H1 (cell line): ENCODE data around the gene CADM2. TPM values are rescaled to one million over a fixed set of nuclear protein-coding genes. Genes with fewer than 3 reads are reported as not detected.

Experiments
- CTCF ChIA-PET: fragments of 300-600 bp; sonication (Branson Sonifier 250); formaldehyde crosslinking; loops from one replicate; lab custom pipeline; 2021; ENCODE audit not compliant: partially characterized antibody; lab: Charles Lee
- POLR2A ChIA-PET: fragments of 300-600 bp; sonication (Branson Sonifier 250); formaldehyde crosslinking; loops from one replicate; lab custom pipeline; 2021; ENCODE audit warnings: inconsistent platforms; ENCODE audit not compliant: partially characterized antibody; lab: Charles Lee
- DNase-seq, 2 experiments: peaks; one replicate each; pipeline versions ENCODE4 v3.0.0 to v3.0.0-alpha.2; 2010 to 2022; ENCODE audit warnings: low spot score in 2 of 2, low read depth in 1 of 2, mixed read lengths in 1 of 2
- FAIRE-seq: peaks from 2 replicates; lab custom pipeline; 2011; peaks lifted over from hg19 to GRCh38; lab: Jason Lieb, UNC
- H2AFZ ChIP-seq: 2 replicates; pipeline ENCODE4 v1.8.1; 2012; ENCODE audit warnings: low read length, inconsistent platforms
- H2AK5ac ChIP-seq: 2 replicates; pipeline ENCODE4 v1.6.1; 2013; ENCODE audit warnings: low read depth, low read length
- H2BK120ac ChIP-seq: replicated peaks from 2 replicates; pipeline ENCODE3; 2013; ENCODE audit warnings: low read depth, low read length, inconsistent platforms
- H2BK12ac ChIP-seq: 2 replicates; pipeline ENCODE4 v1.6.1; 2013; ENCODE audit warnings: low read depth, low read length
- H2BK15ac ChIP-seq: 2 replicates; pipeline ENCODE4 v1.6.1; 2013; ENCODE audit warnings: low read length
- H2BK20ac ChIP-seq: 2 replicates; pipeline ENCODE4 v1.6.1; 2013; ENCODE audit warnings: low read length
- H2BK5ac ChIP-seq: 2 replicates; pipeline ENCODE4 v1.6.1; 2013; ENCODE audit warnings: low read depth, low read length
- H3K14ac ChIP-seq: 2 replicates; pipeline ENCODE4 v1.6.1; 2013; ENCODE audit warnings: inconsistent platforms; ENCODE audit not compliant: insufficient read length
- H3K18ac ChIP-seq: 2 replicates; pipeline ENCODE4 v1.6.1; 2013; ENCODE audit warnings: low read length; ENCODE audit errors: extremely low read depth
- H3K23ac ChIP-seq: 2 replicates; pipeline ENCODE4 v1.6.1; 2013; ENCODE audit warnings: inconsistent platforms; ENCODE audit not compliant: insufficient read length
- H3K23me2 ChIP-seq: 2 replicates; pipeline ENCODE4 v1.6.1; 2013; ENCODE audit warnings: low read depth, low read length
- H3K27ac ChIP-seq: 2 replicates; pipeline ENCODE4 v1.6.1; 2011; ENCODE audit warnings: low read depth, low read length, inconsistent platforms
- H3K27me3 ChIP-seq, 4 experiments: replicated peaks in 1 of 4; 1 replicate in 1 of 4; 2 replicates in 3 of 4; pipeline versions ENCODE4 v1.6.1 to v1.8.1; 2011 to 2013; ENCODE audit warnings: low read length in 3 of 4, mild to moderate bottlenecking in 3 of 4, inconsistent platforms in 2 of 4, mixed read lengths in 2 of 4, moderate library complexity in 1 of 4; ENCODE audit not compliant: control insufficient read depth in 3 of 4, insufficient read depth in 3 of 4; ENCODE audit errors: extremely low read depth in 1 of 4
- H3K36me3 ChIP-seq, 4 experiments: 2 replicates each; pipeline versions ENCODE4 v1.6.1 to v1.8.1; 2011 to 2013; ENCODE audit warnings: mild to moderate bottlenecking in 4 of 4, low read length in 3 of 4, moderate library complexity in 2 of 4, control low read depth in 1 of 4, inconsistent platforms in 1 of 4; ENCODE audit not compliant: insufficient read depth in 4 of 4, control insufficient read depth in 2 of 4
- H3K4ac ChIP-seq: replicated peaks from 2 replicates; pipeline ENCODE3; 2013; ENCODE audit warnings: low read length, low read depth, mixed read lengths, inconsistent platforms; ENCODE audit not compliant: insufficient read length
- H3K4me1 ChIP-seq, 4 experiments: replicated peaks in 1 of 4; 1 replicate in 1 of 4; 2 replicates in 3 of 4; pipeline versions ENCODE4 v1.6.1 to v1.8.1; 2011 to 2013; ENCODE audit warnings: low read length in 3 of 4, inconsistent platforms in 2 of 4, mixed read lengths in 1 of 4; ENCODE audit not compliant: insufficient read depth in 4 of 4, control insufficient read depth in 3 of 4
- H3K4me2 ChIP-seq, 2 experiments: 2 replicates each; pipeline versions ENCODE4 v1.6.1 to v1.8.1; 2011 to 2013; ENCODE audit warnings: low read depth in 2 of 2, low read length in 2 of 2, control low read depth in 1 of 2, inconsistent platforms in 1 of 2, mild to moderate bottlenecking in 1 of 2; ENCODE audit not compliant: insufficient read depth in 1 of 2
- H3K4me3 ChIP-seq, 4 experiments: fragments of 200-600, 300-600 bp in 1 of 4; sonication (generic), shearing (Covaris generic), sonication (Bioruptor Twin) in 1 of 4; 2 replicates each; pipeline versions ENCODE4 v1.5.1 to v1.8.1; 2011 to 2016; ENCODE audit warnings: low read length in 4 of 4, low read depth in 3 of 4, control low read depth in 2 of 4, inconsistent platforms in 2 of 4, mild to moderate bottlenecking in 2 of 4, mixed read lengths in 1 of 4, moderate library complexity in 1 of 4; ENCODE audit not compliant: insufficient read depth in 2 of 4; ENCODE audit errors: extremely low read depth in 1 of 4
- H3K56ac ChIP-seq: replicated peaks from 2 replicates; pipeline ENCODE3; 2013; ENCODE audit warnings: low read depth, mild to moderate bottlenecking, mixed read lengths, low read length, inconsistent platforms; ENCODE audit not compliant: insufficient read length
- H3K79me1 ChIP-seq: 2 replicates; pipeline ENCODE4 v1.6.1; 2013; ENCODE audit warnings: low read depth, low read length, control low read depth
- H3K79me2 ChIP-seq, 2 experiments: 2 replicates each; pipeline versions ENCODE4 v1.6.1 to v1.8.1; 2012 to 2013; ENCODE audit warnings: low read length in 2 of 2, mild to moderate bottlenecking in 2 of 2, inconsistent platforms in 1 of 2; ENCODE audit not compliant: insufficient read depth in 2 of 2, control insufficient read depth in 1 of 2
- H3K9ac ChIP-seq, 4 experiments: replicated peaks in 1 of 4; 1 replicate in 1 of 4; 2 replicates in 3 of 4; pipeline versions ENCODE4 v1.6.1 to v1.8.1; 2011 to 2013; ENCODE audit warnings: low read depth in 3 of 4, low read length in 3 of 4, control low read depth in 2 of 4, mild to moderate bottlenecking in 2 of 4, moderate library complexity in 2 of 4, inconsistent platforms in 1 of 4; ENCODE audit errors: extremely low read depth in 1 of 4
- H3K9me3 ChIP-seq, 2 experiments: 2 replicates each; pipeline versions ENCODE4 v1.6.1 to v1.8.1; 2012 to 2013; ENCODE audit warnings: mild to moderate bottlenecking in 2 of 2, moderate library complexity in 2 of 2, control low read depth in 1 of 2, inconsistent platforms in 1 of 2, low read depth in 1 of 2, low read length in 1 of 2, mixed read lengths in 1 of 2; ENCODE audit not compliant: insufficient read depth in 2 of 2
- H4K20me1 ChIP-seq, 2 experiments: replicated peaks in 1 of 2; 2 replicates each; pipeline versions ENCODE3 to v1.8.1; 2011 to 2013; ENCODE audit warnings: inconsistent platforms in 2 of 2, low read length in 2 of 2, mild to moderate bottlenecking in 1 of 2; ENCODE audit not compliant: insufficient read depth in 2 of 2, control insufficient read depth in 1 of 2
- H4K5ac ChIP-seq: 2 replicates; pipeline ENCODE4 v1.6.1; 2013; ENCODE audit warnings: low read length, low read depth, mixed read lengths, inconsistent platforms; ENCODE audit not compliant: insufficient read length
- H4K8ac ChIP-seq: 2 replicates; pipeline ENCODE4 v1.8.0; 2013; ENCODE audit warnings: mild to moderate bottlenecking, moderate library complexity, low read length, inconsistent platforms; ENCODE audit not compliant: insufficient read depth; ENCODE audit errors: extremely low read depth
- H4K91ac ChIP-seq: replicated peaks from 2 replicates; pipeline ENCODE3; 2013; ENCODE audit warnings: low read length, mixed read lengths, inconsistent platforms; ENCODE audit not compliant: insufficient read length
- SIRT6 ChIP-seq: IDR thresholded peaks from one replicate; pipeline ENCODE4 v1.7.1; 2012; ENCODE audit warnings: low read length, inconsistent platforms
- WGBS, 2 experiments: shearing (Covaris generic) in 1 of 2; methylation state at CpG; one replicate each; pipeline versions ENCODE4 v1.1.6 to v1.1.7; 2013 to 2015; ENCODE audit warnings: low lambda C conversion rate in 2 of 2, mixed read lengths in 2 of 2, inconsistent platforms in 1 of 2, low coverage in 1 of 2, missing lambda C conversion rate in 1 of 2; ENCODE audit not compliant: insufficient replicate concordance in 2 of 2, insufficient coverage in 1 of 2, insufficient read length in 1 of 2; ENCODE audit errors: extremely low coverage in 1 of 2, missing lambda C conversion rate in 1 of 2; 5-methylcytosine and 5-hydroxymethylcytosine counted together
- polyA plus RNA-seq, 7 experiments: library from polyadenylated mRNA; depleted of rRNA in 3 of 7; stranded (reverse) in 5 of 7; unstranded in 2 of 7; fragments of >200 nt in 5 of 7; fragments of 200-250 nt in 2 of 7; gene quantifications; 1 replicate in 5 of 7; 2 replicates in 1 of 7; 4 replicates in 1 of 7; pipeline versions ENCODE4 v1.2.1 to v1.2.3, GENCODE V29; 2011 to 2013; ENCODE audit warnings: missing spikeins in 2 of 7, mixed read lengths in 2 of 7
- total RNA-seq: library from RNA; stranded (reverse); fragmentation: NEBNext Ultra II Directional; extraction: Animal tissue kit (Norgen Biotek cat#: 25700); gene quantifications from 2 replicates; pipeline ENCODE4 v1.2.1, GENCODE V29; 2021

The CADM2 gene
- total and polyA plus RNA-seq, 2 of the 8 experiments (the other 6 are each of a cell fraction or from before 2014, with no cell fraction given) = 14.9 to 20.9 TPM

DNA sequence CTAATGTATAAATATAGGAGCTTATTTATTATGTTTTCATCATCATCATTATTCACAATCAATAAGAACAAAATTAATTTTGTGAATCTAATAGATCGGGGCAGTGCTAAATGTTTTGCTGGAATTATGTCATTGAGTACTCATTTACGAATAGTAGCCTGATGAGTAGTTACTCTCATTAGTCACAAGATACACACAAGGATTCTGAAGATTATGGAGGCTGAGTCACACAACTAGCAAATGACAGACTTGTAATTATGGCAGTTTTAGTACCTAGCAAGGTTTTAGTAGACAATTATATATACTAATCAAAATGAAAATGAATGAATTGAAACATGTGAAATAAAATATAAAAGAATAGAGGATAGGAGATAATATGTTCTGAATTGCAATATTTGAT is 954.2 kb downstream of the CADM2 start:
- no peak overlapping the region for H4K5ac ChIP-seq
- POLR2A ChIA-PET = no interaction called here
- H3K27ac ChIP-seq = no peak overlapping the region

More for the DNA sequence above, 954.2 kb downstream of the CADM2 start:
- Histone ChIP-seq H3K79me2 (no peaks in the 10 kb centered on the region), H3K9me3 (no peaks in the 10 kb centered on the region)
- no peak for TF ChIP-seq SIRT6
- TF ChIP-seq, all 59 proteins: peak for 0
- no peaks in the 10 kb centered on the region for H3K79me1 ChIP-seq
- no peak overlapping the region for H3K4me2 ChIP-seq
- no peak overlapping the region for H2AK5ac ChIP-seq
- no peak overlapping the region for H3K18ac ChIP-seq
- H2BK20ac ChIP-seq = no peak overlapping the region
- no peak overlapping the region for H2AFZ ChIP-seq
- no peak overlapping the region for H3K4ac ChIP-seq
- no peak overlapping the region for H4K8ac ChIP-seq
- H3K14ac ChIP-seq = no peak overlapping the region
- H3K36me3 ChIP-seq = no peaks in the 10 kb centered on the region
- H3K9ac ChIP-seq = no peak overlapping the region
- H2BK5ac ChIP-seq = no peak overlapping the region
- no peaks in the 10 kb centered on the region for H4K20me1 ChIP-seq
- no peak overlapping the region for H3K56ac ChIP-seq
- CTCF ChIA-PET = no interaction called here
- no peak overlapping the region for H2BK12ac ChIP-seq
- FAIRE-seq (no peak), DNase-seq (no peak)
- H4K91ac ChIP-seq = no peak overlapping the region
- H3K4me3 ChIP-seq = no peak overlapping the region
- 88% methylated on average over 2 of the region's 2 CpGs; no CpG with 5 or more reads in 1 of the 2 experiments for WGBS, 2 experiments
- H2BK15ac ChIP-seq = no peak overlapping the region
- H3K23me2 ChIP-seq = no peaks in the 10 kb centered on the region
- H3K4me1 ChIP-seq = no peaks in the 10 kb centered on the region
- H3K23ac ChIP-seq = no peak overlapping the region
- H3K27me3 ChIP-seq = no peaks in the 10 kb centered on the region
- no peak overlapping the region for H2BK120ac ChIP-seq
